SJCRH30 (cell line): Measurements from ENCODE around the gene ZNF512B. TPM values are rescaled to one million over a fixed set of nuclear protein-coding genes. Genes with fewer than 3 reads are reported as not detected.

ENCODE experiments used
- DNase-seq, 2 experiments: peaks; one replicate each; pipeline ENCODE4 v3.0.0-alpha.2; 2015 to 2020
- H3K27ac ChIP-seq: fragments of 250-450 bp; sonication (Bioruptor Pico); 2 replicates; pipeline ENCODE4 v1.5.1; 2020; ENCODE audit warnings: mild to moderate bottlenecking, moderate library complexity
- H3K27me3 ChIP-seq: fragments of 250-450 bp; sonication (Bioruptor Pico); 2 replicates; pipeline ENCODE4 v1.5.1; 2020; ENCODE audit warnings: mild to moderate bottlenecking, moderate library complexity
- H3K36me3 ChIP-seq: fragments of 250-450 bp; sonication (Bioruptor Pico); 2 replicates; pipeline ENCODE4 v1.5.1; 2020; ENCODE audit warnings: mild to moderate bottlenecking, moderate library complexity
- H3K4me1 ChIP-seq: fragments of 250-450 bp; sonication (Bioruptor Pico); 2 replicates; pipeline ENCODE4 v1.5.1; 2020; ENCODE audit warnings: mild to moderate bottlenecking, moderate library complexity
- H3K4me3 ChIP-seq: fragments of 250-450 bp; sonication (Bioruptor Pico); 2 replicates; pipeline ENCODE4 v1.5.1; 2020; ENCODE audit warnings: mild to moderate bottlenecking, moderate library complexity
- H3K9me3 ChIP-seq: fragments of 250-450 bp; sonication (Bioruptor Pico); replicated peaks from 2 replicates; pipeline ENCODE4 v1.5.1; 2020; ENCODE audit warnings: mild to moderate bottlenecking, moderate library complexity
- total RNA-seq: library from RNA; depleted of rRNA; stranded (reverse); fragments of >200 nt; shearing (Covaris generic); gene quantifications from 2 replicates; pipeline ENCODE4 v1.2.3, GENCODE V29; 2014

Gene ZNF512B
- total RNA-seq, 1 experiment from 2014 or later: 19.1 TPM

DNA sequence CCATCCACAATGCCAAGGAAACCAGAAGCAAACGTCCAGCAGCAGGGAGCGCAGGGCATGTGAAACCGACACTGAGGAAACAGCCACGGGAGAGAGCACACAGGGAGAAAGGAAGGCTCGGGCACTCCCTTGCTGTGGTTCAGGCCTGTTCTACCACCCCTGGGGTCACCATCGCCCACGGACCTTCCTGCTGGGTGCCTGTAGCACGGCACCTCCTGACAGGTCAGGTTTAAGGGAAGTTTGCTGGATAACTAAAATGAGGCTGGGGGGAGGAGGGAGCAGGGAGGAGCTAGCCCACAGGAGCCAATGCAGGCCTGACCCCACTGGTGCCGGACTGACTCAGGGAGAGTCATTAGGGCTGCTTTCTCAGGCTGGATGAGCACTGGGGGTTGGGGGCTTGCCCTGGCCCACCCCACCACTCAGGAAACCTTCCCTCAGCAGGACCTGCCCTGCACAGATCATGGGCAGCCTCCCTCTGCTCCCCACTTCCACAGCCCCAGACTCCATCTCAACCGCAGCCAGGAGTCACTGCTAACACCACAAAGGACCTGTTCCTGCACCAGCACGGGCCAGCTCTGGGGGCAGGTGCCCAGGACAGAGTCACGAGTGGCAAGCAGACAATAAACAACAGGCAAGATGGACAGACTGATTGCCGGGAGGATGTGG lies 15.8 kb downstream of the ZNF512B start:
- peaks cover 20% of the 10 kb centered on the region for H3K4me1 ChIP-seq
- no peaks in the 10 kb centered on the region for H3K36me3 ChIP-seq
- H3K9me3 ChIP-seq: no peaks in the 10 kb centered on the region
- no peak for DNase-seq
- no peaks in the 10 kb centered on the region for H3K27me3 ChIP-seq
- no peak overlapping the region for H3K27ac ChIP-seq
- H3K4me3 ChIP-seq: no peak overlapping the region

- Histone ChIP-seq H3K9me3 (no peaks in the 10 kb centered on the region), H3K4me1 (peaks cover 23% of the 10 kb centered on the region), H3K4me3 (no peak overlapping the region), H3K27ac (no peak overlapping the region), H3K36me3 (no peaks in the 10 kb centered on the region), H3K27me3 (no peaks in the 10 kb centered on the region)
- DNase-seq: no peak
Observed at GRCh38 chr20:63952769-63953168, 17.0 kb downstream of the ZNF512B start.

DNA sequence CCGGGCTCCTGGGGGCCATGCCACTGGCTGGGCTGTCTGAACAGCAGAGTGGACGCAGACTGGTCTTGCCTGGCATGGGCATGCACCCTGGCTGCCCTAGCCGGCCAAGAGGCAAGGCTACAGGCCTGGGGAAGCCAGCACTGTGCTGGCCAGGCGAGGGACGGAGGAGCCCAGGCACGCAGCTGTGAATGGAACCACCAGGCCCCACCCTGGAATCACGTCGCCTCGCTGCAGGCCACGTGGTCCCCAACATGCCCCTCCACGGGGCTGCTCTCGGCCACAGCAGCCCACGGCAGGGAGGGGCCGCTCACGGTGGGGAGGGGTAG lies 17.6 kb downstream of the ZNF512B start:
- no peaks in the 10 kb centered on the region for H3K9me3 ChIP-seq
- DNase-seq: no peak
- H3K27me3 ChIP-seq: no peaks in the 10 kb centered on the region
- no peaks in the 10 kb centered on the region for H3K36me3 ChIP-seq
- H3K4me3 ChIP-seq: no peak overlapping the region
- H3K4me1 ChIP-seq: peaks cover 23% of the 10 kb centered on the region
- H3K27ac ChIP-seq: no peak overlapping the region

DNA sequence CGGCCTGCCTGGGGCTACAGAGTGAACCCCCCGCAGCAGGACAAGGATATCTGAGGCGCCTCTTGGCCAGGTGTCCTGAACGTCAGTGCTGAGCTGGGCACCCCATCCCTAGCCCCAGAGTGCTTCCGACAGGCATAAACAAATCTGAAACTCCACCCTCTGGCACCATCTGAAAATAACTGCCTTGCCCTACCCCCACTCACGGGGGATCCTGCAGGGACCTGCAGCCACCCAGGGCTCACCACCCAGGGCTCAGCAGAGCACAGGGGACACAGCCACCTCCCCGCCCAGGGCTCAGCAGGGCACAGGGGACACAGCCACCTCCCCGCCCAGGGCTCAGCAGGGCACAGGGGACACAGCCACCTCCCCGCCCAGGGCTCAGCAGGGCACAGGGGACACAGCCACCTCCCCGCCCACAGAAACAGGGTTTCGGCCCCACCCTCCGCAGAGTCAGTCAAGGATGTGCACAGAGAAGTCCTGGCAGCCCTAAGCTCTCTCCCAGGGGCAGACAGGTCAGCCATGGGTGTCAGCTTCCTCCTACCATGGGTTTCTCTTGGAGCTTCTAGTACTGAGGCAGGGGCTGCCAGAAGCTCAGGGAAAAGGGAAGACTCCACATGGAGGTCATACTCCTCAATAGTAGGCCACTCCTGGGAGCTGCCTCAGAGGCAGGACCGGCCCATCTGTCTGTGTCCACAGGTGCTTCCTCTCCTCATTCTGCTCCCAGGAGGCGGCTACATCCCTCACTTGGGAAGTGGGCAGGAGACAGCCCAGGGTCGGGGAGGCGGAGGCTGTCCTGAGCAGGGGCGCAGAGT lies 18.1 kb downstream of the ZNF512B start:
- peaks cover 21% of the 10 kb centered on the region for H3K4me1 ChIP-seq
- H3K9me3 ChIP-seq: no peaks in the 10 kb centered on the region
- H3K4me3 ChIP-seq: no peak overlapping the region
- no peaks in the 10 kb centered on the region for H3K27me3 ChIP-seq
- DNase-seq: no peak
- H3K27ac ChIP-seq: no peak overlapping the region
- no peaks in the 10 kb centered on the region for H3K36me3 ChIP-seq

GRCh38 chr20:63950701-63951397 lies 18.9 kb downstream of the ZNF512B start:
- Histone ChIP-seq H3K36me3 (peaks cover under 1% of the 10 kb centered on the region; the same call in 1 of the 2 replicates), H3K27ac (no peak overlapping the region), H3K4me1 (peaks cover 20% of the 10 kb centered on the region), H3K9me3 (no peaks in the 10 kb centered on the region), H3K4me3 (no peak overlapping the region), H3K27me3 (no peaks in the 10 kb centered on the region)
- DNase-seq: no peak

DNA sequence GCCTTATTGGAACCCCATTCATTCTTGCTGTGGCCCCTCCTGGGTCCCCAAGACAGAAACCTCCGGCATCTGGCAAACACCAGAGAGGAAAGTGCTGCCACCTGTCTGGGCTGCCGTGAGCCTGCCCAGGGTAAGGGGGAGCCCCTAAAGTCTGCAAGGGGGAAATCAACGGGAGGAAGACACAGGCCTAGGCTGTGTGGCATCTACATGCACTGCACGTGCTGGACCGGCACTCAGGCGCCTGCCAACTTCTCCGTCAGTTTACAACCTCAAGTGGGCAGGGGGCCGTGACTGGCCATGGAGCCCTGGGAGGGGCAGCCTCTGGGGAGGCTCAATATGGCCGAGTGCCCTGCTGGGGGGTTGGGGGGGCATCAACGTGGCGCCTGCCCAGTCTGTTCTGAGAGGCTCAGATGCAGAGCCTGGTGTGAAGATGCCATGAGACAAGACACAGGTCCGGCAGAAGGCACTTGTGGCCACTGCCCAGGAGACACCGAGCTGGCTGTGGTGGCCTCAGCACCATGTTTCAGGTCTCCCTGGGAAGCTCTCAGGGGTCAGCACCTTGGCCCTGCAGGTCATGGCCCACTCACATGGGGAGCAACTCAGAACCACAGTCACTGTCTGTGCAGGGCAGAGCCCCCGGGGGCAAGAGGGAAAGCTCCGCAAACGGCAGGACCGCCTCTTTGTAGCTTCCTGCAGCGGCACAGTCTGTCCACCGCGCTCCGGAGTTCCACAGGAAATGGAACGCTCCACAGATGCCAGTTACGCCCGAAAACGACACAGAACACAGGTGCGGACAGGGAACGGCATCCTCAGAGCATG lies 21.9 kb downstream of the ZNF512B start:
- H3K9me3 ChIP-seq: no peaks in the 10 kb centered on the region
- peaks cover 24% of the 10 kb centered on the region for H3K36me3 ChIP-seq
- DNase-seq: no peak
- H3K4me3 ChIP-seq: no peak overlapping the region
- peaks cover 20% of the 10 kb centered on the region for H3K4me1 ChIP-seq
- no peaks in the 10 kb centered on the region for H3K27me3 ChIP-seq
- H3K27ac ChIP-seq: no peak overlapping the region

DNA sequence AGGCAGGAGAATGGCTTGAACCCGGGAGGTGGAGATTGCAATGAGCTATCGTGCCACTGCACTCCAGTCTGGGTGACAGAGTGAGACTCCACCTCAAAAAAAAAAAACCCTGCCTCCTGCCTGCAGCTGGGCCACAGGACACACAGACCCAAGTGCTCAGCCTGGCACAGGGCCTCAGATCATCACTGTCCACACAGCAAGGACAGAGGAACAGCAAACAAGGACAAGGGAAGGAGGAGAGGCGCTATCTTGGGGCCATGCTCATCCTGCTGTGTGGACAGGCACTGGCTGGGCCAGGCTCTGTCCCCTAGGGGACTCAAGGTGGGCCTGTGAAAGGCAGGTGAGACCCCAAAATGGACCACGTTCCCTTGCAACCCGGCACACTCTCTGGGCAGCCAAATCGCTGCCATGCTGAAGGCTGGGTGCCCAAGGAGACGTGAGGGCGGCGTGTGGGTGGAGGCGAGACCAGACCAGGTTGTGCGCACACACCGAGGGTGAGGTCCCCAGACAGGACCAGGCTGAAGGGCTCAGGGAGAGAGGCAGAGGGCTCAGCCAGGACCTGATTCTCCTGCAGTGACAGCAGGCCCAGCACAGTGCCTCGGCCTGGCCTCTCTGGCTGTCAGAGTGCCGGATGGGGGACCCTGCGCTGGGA lies 22.6 kb downstream of the ZNF512B start:
- H3K27me3 ChIP-seq: no peaks in the 10 kb centered on the region
- no peaks in the 10 kb centered on the region for H3K9me3 ChIP-seq
- no peak for DNase-seq
- H3K4me3 ChIP-seq: no peak overlapping the region
- peaks cover 30% of the 10 kb centered on the region for H3K36me3 ChIP-seq
- peaks cover 20% of the 10 kb centered on the region for H3K4me1 ChIP-seq
- H3K27ac ChIP-seq: no peak overlapping the region

- Histone ChIP-seq H3K27me3 (no peaks in the 10 kb centered on the region), H3K36me3 (peaks cover 34% of the 10 kb centered on the region), H3K27ac (no peak overlapping the region), H3K4me1 (peaks cover 20% of the 10 kb centered on the region), H3K4me3 (no peak overlapping the region), H3K9me3 (no peaks in the 10 kb centered on the region)
- DNase-seq: no peak
Observed at GRCh38 chr20:63945921-63946920, 23.5 kb downstream of the ZNF512B start.

- Histone ChIP-seq H3K27ac (no peak overlapping the region), H3K27me3 (no peaks in the 10 kb centered on the region), H3K4me3 (no peak overlapping the region), H3K9me3 (no peaks in the 10 kb centered on the region; the same call in 1 of the 2 replicates), H3K36me3 (peaks cover 45% of the 10 kb centered on the region), H3K4me1 (peaks cover 9% of the 10 kb centered on the region)
- no peak for DNase-seq
Observed at GRCh38 chr20:63945031-63945658, 24.6 kb downstream of the ZNF512B start.

DNA sequence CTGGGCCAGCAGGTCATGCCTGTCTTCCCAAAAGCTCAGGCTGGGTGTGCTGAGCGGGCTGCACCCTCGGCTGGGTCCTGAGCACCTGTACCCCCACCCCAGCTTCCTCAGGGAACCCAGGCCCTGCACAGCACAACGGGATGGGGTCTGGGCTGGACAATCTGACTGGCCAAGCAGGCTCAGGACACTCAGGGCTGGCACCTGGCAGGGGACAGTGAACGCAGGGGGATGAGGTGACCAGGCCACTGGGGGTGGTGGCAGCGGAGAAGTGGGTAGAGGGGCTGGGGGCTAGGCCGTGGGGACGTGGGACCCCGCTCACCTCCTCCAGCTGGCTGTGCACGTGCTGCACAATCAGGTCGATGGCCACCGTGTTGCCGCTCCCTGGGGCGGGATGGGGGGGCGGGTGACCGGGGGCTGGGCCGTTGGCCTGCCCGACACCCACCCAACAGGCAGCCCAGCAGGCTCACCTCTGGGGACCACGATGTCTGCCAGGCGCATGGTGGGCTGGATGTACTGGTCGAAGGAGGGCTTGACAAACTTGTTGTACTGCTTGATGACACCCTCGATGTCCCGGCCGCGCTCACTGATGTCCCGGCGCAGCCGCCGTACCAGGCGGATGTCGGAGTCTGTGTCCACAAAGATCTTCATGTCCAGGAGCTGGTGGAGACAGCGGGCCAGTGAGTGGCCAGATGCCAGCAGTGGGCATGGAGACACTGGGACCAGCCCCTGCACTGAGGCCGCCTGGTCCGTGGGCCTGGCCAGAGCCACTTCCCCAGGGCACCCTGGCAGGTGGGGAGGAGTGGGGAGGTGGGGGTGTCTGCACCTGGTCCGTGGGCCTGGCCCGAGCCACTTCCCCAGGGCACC lies 25.4 kb downstream of the ZNF512B start:
- Histone ChIP-seq H3K27ac (no peak overlapping the region), H3K36me3 (peaks cover 53% of the 10 kb centered on the region), H3K9me3 (no peaks in the 10 kb centered on the region; the same call in 1 of the 2 replicates), H3K4me3 (no peak overlapping the region), H3K27me3 (no peaks in the 10 kb centered on the region), H3K4me1 (peaks cover 4% of the 10 kb centered on the region; the same call in 1 of the 2 replicates)
- DNase-seq: no peak

DNA sequence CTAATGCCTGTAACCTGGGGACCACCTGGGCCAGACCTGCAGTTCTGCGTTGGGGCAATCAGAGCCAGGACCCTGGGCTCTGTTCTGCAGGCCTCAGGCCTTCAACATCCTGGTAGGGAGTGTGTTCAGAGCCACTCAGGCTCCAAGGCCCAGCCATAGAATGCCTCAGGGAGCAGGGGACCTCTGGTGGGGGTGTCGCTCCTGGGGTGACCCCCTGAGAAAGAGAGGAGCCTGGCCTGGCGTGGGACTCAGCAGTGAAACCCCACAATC lies 26.0 kb downstream of the ZNF512B start:
- H3K9me3 ChIP-seq: peaks cover 3% of the 10 kb centered on the region
- H3K36me3 ChIP-seq: peaks cover 59% of the 10 kb centered on the region
- no peak for DNase-seq
- peaks cover 2% of the 10 kb centered on the region; the same call in 1 of the 2 replicates for H3K4me1 ChIP-seq
- no peak overlapping the region for H3K27ac ChIP-seq
- no peak overlapping the region for H3K4me3 ChIP-seq
- no peaks in the 10 kb centered on the region for H3K27me3 ChIP-seq

GRCh38 chr20:63942969-63943807 lies 26.5 kb downstream of the ZNF512B start:
- no peak for DNase-seq
- no peak overlapping the region for H3K4me3 ChIP-seq
- H3K27me3 ChIP-seq: no peaks in the 10 kb centered on the region
- H3K36me3 ChIP-seq: peaks cover 62% of the 10 kb centered on the region
- H3K9me3 ChIP-seq: peaks cover 4% of the 10 kb centered on the region
- H3K4me1 ChIP-seq: no peaks in the 10 kb centered on the region
- H3K27ac ChIP-seq: no peak overlapping the region
